H1 (cell line): ENCODE data around the gene ZNF24. TPM values are rescaled to one million over a fixed set of nuclear protein-coding genes. Genes with fewer than 3 reads are reported as not detected.

Experiments used
- CHD1 ChIP-seq: IDR thresholded peaks from 2 replicates; pipeline ENCODE4 v1.6.1; 2012; ENCODE audit warnings: low read depth, low read length, improper control_type of control experiment
- CHD7 ChIP-seq: fragments of 300-600 bp; sonication (generic); IDR thresholded peaks from 2 replicates; pipeline ENCODE4 v1.7.1; 2012; ENCODE audit warnings: low read length, moderate library complexity, mild to moderate bottlenecking, inconsistent platforms; ENCODE audit not compliant: insufficient replicate concordance
- CTBP2 ChIP-seq: IDR thresholded peaks from 2 replicates; pipeline ENCODE4 v1.7.0; 2011; ENCODE audit warnings: borderline replicate concordance, mild to moderate bottlenecking, moderate library complexity, mixed read lengths, low read length; ENCODE audit not compliant: insufficient read depth, insufficient read length
- JUND ChIP-seq: IDR thresholded peaks from 2 replicates; pipeline ENCODE4 v1.6.1; 2011; ENCODE audit warnings: mild to moderate bottlenecking, improper control_type of control experiment, low read length
- NANOG ChIP-seq: IDR thresholded peaks from 2 replicates; pipeline ENCODE4 v1.6.1; 2011; ENCODE audit warnings: low read length, low read depth, mild to moderate bottlenecking, inconsistent platforms; ENCODE audit not compliant: insufficient read depth, poor library complexity, severe bottlenecking
- NRF1 ChIP-seq: IDR thresholded peaks from 2 replicates; pipeline ENCODE4 v1.6.1; 2011; ENCODE audit warnings: mild to moderate bottlenecking, low read depth, low read length, improper control_type of control experiment
- SIN3A ChIP-seq, 2 experiments: IDR thresholded peaks in 1 of 2; conservative IDR thresholded peaks in 1 of 2; 2 replicates each; pipeline ENCODE4 v1.6.1; 2011 to 2012; ENCODE audit warnings: low read length in 2 of 2, improper control_type of control experiment in 1 of 2, low read depth in 1 of 2, mild to moderate bottlenecking in 1 of 2
- polyA plus RNA-seq, 7 experiments: library from polyadenylated mRNA; depleted of rRNA in 3 of 7; stranded (reverse) in 5 of 7; unstranded in 2 of 7; fragments of >200 nt in 5 of 7; fragments of 200-250 nt in 2 of 7; gene quantifications; 1 replicate in 5 of 7; 2 replicates in 1 of 7; 4 replicates in 1 of 7; pipeline versions ENCODE4 v1.2.1 to v1.2.3, GENCODE V29; 2011 to 2013; ENCODE audit warnings: missing spikeins in 2 of 7, mixed read lengths in 2 of 7
- total RNA-seq: library from RNA; stranded (reverse); fragmentation: NEBNext Ultra II Directional; extraction: Animal tissue kit (Norgen Biotek cat#: 25700); gene quantifications from 2 replicates; pipeline ENCODE4 v1.2.1, GENCODE V29; 2021
- TF ChIP-seq, protein P1 (sequence below): IDR thresholded peaks from 2 replicates; pipeline ENCODE4 v1.6.1; 2011; ENCODE audit warnings: low read length, improper control_type of control experiment

Gene ZNF24
- total and polyA plus RNA-seq, 2 of the 8 experiments (the other 6 are each of a cell fraction or from before 2014, with no cell fraction given) = 12.5 to 56.9 TPM

DNA sequence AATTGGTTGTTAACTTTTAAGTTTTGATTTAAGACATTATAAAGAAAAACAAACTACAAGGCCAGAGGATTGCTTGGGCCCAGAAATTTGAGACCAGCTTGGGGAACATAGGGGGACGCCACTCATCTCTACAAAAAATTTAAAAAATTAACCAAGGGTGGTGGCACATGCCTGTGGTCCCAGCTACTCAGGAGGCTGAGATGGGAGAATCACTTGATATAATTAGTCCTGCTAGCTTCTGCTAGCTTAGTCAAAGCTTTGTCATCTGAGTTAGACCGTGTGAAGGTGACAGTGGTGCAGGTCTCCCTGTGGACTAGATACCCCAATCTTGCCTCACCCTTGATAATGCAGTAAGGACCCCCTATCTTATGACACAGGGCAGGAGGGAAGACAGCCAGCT, 38.9 kb upstream of the ZNF24 start (continued):
- TF ChIP-seq, protein P1, sequence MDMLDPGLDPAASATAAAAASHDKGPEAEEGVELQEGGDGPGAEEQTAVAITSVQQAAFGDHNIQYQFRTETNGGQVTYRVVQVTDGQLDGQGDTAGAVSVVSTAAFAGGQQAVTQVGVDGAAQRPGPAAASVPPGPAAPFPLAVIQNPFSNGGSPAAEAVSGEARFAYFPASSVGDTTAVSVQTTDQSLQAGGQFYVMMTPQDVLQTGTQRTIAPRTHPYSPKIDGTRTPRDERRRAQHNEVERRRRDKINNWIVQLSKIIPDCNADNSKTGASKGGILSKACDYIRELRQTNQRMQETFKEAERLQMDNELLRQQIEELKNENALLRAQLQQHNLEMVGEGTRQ = no peak
- TF ChIP-seq NANOG (no peak), NRF1 (no peak), JUND (no peak), CHD7 (no peak), CHD1 (no peak), SIN3A (conservative IDR thresholded peaks at IDR 0.05 in 1 of 2, IDR thresholded peaks at IDR 0.05 in 1 of 2; ENCODE audit: low read depth in 1 of 2, low read length in 2 of 2) (no peak), CTBP2 (no peak)
